SIG-M5 (cell line): ENCODE measurements around the gene OFD1.
"Not testable (repeated sequence)": the region's sequence is repeated elsewhere in the genome, so short reads cannot be mapped to it uniquely, and the experiment has no call there.

Experiments used
- DNase-seq: peaks from one replicate; lab custom pipeline; 2025; lab: John Stamatoyannopoulos, UW

Gene OFD1

DNA sequence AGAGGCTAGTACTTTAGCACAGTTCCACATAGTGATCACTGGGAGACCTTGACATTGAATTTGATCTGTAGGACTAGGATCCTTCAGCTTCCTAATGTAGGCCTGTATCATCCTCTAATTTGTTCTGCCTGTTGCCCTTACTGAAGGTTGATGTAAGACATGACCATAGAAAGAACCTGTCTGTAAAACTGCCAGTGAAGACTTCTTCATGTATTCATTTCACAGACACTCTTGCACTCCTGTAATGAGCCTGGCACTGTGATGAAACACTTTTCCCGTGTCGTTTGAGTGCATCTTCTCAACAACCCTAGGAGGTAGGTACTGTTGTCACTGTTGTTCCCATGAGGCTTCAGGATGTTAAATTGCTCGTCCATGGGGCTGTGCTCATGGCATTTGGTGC is 31.0 kb upstream of the OFD1 start:
- DNase-seq = no peak

DNA sequence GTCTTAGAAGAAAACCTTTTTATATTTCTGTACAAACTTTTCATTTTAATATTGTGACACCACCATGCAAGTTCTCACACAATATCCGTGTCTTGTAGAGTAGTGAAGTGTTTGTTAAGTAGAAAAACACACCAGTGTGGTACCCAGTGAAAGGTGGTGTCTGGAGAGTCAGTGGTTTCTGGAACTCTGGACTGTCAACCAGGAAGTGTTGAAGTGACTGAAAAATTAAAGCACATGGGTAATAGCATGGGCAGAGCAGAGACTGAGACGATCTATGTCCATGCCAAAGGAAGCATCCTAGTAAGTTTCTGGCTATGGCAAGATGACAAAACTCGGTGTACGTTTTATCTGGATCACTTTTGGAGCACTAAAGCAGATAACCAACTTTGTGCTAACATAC is 23.4 kb upstream of the OFD1 start:
- no peak for DNase-seq

DNA sequence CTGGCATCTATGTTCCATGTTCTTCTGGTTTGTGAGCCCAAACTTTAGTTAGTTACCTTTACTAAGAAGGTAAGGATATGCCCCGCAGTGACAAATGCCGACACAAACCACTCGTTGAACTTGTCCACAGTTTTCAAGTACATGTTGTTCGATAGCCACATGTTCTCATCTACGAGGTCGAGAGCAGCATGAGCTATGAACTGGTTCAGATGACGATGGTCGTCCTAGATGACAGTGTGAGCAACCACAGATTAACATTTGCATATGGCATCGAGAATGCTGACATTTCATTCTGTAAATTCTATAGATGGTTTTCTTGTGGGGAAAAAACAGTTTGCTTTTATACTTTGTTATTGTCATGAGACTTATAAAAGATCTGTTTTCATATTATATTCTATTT is 18.1 kb upstream of the OFD1 start:
- DNase-seq = no peak

DNA sequence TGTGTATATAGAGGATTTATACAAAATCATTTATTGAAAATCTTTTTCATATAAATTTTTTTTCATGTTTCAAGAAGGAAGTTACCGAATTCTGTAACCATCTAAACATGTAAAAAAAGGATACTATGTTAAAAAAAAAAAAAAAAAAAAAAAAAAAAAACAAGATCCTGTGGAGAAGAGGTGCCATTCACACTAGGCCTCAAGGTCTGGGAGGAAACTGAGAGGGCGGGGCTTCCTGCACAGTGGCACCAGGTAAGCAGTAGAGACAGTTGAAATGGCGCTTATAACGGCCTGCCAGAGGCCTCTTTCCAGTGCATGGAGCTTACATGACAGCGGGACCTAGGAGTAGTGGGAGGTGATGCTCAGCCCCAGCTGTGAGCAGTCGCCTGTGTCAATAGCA is 17.6 kb upstream of the OFD1 start:
- no peak for DNase-seq

DNA sequence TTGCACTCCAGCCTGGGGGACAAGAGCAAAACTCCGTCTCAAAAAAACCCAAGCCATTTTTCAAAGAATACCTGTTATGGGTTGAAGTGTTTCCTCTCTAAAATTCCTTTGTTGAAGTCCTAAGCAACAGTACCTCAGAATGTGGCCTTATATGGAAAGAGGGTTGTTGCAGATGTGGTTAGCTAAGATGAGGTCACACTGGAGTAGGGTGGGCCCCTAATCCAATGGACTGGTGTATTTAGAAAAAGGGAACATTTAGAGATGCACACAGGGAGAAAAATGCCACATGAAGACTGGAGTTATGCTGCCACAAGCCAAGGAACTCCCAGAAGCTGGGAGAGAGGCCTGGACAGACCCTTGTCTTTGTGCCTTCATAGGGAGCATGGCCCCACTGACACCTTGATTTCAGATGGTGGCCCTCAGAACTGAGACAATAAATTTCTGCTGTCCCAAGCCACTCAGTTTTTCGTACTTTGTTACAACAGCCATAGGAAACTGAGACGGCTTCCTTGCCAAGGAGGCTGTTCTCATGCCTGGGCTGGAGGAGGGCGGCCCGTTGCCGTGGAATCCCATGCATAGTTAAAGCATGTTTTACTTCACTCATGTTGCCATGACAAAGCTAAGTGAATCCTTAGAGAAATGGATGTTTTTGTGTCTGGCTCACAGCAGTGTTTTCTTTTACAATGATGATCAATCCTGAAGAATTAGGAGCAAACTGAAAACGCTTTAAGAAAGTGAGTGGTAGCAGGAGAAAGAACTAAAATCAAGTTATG is 16.7 kb upstream of the OFD1 start:
- no peak for DNase-seq

DNA sequence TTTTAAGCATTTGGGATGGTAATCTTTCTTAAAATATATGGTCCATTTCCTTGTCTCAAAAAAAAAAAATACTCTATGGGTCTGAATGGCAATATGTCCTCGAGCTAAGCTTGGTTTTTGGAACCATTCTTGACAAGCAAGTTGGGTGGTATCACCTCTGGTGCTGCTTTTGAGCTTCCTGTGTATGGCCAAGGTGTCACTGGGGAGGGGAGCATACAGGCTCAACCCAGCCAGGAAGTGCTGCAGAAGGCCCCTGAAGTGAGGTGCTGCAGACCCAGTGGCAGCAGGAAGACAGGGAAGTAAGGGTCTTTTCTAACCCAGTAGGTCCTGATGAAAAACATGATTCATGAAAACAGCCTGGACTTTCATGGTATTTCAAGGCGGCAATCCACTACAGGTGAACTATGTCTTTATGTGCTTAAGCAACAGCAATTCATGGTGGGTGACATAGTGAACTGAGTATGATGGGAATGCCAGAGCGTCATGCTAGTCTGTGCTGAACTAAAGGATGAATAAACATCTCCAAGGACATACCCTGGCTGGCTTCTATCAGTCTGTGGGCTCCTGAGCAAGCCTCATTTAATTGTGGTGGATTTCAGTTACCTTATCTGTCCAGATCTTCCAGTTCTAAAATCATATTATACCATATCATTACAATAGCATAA is 15.2 kb upstream of the OFD1 start:
- DNase-seq = no peak

DNA sequence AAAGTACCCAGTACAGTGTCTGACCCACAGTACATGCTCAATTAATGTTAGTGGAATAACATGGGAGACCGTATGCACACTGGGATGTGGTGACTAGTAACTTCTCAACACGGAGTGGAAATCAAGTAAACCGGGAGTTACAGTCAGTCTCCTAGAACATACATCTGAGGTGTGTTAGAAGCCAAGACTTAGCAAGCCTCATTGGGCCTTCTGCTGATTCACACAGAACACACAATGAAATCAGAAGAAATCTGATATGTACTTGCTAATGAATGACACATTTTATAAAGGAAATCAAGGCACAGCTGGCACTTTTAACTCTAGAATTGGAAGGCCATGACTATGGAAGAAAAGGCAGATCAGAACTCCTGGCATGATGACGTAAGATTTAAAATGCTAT is 13.2 kb upstream of the OFD1 start:
- DNase-seq = no peak

DNA sequence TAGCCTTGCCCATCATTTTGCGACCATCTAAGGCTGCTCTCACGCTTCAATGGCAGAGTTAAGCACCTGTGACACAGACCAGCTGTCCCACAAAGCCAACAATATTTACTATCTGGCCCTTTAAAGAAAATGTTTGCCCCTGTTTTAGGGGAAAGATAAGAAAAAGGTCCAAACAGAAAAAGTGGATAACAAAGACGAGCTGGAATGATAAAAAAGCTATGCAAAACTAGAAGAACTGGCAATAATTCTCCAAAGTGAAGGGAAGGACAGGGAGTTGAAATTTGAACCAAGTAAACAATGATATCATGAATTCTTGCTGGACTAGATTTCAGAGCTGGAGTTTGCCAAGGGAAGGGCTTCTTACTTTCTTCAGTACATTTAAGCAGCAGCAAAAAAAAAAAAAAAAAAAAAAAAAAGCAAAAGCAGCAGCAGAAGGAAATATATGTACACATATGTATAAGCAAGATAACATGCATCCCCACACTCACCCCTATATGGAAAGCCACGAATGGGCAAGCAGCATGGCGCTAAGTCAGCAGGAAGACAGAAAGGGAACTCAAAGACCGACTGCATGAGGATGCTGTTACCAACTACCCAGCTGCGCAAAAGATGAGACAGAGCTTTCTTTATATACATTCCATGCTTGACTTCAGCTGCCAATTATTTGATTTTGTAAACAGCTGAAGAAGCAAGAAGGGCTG is 12.6 kb upstream of the OFD1 start:
- DNase-seq = no peak

DNA sequence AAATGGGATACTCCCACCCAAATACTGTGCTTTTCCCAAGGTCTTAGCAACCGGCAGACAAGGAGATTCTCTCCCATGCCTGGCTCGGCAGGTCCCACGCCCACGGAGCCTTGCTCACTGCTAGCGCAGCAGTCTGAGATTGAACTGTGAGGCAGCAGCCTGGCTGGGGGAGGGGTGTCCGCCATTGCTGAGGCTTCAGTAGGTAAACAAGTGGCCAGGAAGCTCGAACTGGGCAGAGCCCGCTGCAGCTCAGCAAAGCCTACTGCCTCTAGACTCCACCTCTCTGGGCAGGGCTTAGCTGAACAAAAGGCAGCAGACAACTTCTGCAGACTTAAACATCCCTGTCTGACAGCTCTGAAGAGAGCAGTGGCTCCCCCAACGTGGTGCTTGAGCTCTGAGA is 9.7 kb upstream of the OFD1 start:
- not testable (repeated sequence) for DNase-seq

DNA sequence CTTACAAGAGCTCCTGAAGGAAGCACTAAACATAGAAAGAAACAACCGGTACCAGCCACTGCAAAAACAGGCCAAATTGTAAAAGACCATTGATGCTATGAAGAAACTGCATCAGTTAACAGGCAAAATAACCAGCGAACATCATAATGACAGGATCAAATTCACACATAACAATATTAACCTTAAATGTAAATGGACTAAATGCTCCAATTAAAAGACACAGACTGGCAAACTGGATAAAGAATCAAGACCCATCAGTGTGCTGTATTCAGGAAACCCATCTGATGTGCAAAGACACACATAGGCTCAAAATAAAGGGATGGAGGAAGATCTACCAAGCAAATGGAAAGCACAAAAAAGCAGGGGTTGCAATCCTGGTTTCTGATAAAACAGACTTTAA is 8.0 kb upstream of the OFD1 start:
- not testable (repeated sequence) for DNase-seq

DNA sequence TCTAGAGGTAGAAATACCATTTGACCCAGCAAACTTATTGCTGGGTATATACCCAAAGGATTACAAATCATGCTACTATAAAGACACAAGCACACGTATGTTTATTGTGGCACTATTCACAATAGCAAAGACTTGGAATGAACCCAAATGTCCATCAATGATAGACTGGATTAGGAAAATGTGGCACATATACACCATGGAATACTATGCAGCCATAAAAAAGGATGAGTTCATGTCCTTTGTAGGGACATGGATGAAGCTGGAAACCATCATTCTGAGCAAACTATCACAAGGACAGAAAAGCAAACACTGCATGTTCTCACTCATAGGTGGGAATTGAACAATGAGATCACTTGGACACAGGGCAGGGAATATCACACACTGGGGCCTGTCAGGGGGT is 4.0 kb upstream of the OFD1 start:
- DNase-seq = not testable (repeated sequence)

DNA sequence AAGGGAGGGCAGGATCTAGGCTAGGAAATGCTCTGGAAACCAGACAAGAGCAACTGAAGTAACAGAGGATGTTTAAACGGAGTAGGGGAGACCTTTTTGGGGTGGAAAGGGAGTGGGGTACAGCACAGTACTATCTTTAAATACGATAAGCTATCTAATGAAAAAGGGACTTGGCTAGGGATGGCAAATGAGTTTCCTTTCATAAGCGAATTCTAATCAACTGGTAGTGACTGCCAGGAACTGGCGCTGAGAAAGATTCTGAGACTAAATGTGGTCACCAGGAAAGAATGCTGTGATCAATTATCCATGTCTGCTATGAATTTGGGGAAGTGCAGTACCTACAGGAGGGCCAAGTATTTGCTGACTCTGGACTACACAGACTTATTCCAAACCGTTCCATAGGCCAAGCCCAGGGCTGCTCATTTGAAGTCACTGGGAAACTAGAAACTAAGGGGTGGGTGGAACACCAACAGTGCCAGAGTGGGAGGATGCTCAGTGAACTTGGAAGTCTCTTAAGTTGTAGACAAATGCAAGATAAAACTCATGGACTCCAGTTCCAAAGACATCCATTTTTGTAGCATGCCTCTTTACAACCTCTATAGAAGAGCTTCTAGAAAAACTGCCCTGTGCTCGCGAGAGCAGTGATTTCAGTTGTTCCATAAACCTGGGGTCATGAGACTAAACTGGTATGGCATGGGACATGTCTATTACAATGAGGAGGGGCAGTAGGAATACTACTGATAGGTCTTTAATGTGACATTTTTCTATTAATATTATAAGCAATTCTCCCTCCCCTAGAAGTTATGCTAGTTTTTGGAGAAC is 2.1 kb upstream of the OFD1 start:
- no peak for DNase-seq

DNA sequence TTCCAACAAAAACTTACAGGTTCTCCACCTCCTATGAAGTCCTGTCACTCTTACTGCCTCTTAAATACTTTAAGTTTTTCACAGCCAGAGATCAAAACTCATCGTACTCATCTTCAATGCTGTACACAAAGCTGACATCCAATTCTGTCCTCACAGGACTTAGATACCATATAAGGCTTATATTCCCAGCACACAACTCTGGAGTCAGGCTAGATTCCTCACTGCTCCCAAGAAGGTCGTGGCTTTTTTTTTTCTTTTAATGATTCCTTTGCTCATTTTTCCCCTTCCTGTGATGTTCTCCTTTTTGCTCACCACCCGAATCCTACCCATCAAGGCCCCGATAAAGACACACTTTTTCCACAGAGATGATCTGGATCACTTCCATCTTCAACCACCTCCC is 1.0 kb upstream of the OFD1 start:
- no peak for DNase-seq

DNA sequence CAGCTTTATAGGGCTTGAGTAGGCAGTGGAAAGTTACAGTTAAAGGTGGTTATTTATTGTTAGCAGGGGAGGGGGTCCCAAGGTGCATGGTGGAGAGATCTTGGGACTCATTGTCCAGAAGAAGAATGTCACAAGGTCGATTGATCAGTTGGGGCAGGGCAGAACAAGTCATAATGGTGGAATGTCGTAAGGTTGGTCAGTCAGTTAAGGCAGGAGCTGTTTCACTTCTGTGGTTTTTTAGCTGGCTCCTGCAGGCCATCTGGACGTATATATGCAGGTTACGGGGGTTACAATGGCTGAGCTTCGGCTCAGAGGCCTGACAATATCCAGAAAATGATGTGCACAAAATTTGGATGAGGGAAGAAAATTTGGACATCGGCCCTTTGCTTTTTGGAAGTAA is 7.1 kb downstream of the OFD1 start:
- no peak for DNase-seq

DNA sequence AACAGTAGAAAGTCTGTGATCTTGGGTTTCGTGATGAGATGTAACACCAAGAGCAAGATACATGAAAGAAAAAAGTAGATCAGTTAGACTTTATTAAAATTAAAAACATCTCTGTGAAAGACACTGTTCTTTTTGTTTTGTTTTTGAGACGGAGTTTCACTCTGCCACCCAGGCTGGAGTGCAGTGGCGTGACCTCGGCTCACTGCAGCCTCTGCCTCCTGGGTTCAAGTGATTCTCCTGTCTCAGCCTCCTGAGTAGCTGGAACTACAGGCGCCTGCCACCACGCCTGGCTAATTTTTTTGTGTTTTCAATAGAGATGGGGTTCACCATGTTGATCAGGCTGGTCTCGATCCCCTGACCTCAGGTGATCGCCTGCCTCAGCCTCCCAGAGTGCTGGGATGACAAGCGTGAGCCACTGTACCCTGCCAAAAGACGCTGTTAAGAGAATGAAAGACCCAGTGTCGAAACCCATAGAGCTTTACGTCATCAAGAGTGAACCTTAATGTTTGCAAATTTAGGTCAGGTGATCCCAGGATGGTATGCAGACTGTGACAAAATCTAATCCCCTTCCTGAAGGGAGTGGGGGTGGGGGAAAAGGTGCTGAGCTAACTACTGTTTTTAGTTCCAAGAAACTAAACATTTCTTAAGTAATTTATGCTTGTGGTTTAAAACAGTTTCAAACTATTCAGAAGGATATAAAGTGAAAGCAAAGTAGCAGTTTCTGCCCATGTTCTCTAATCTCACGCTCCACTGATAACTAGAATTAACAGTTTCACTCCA is 8.0 kb downstream of the OFD1 start:
- no peak for DNase-seq

DNA sequence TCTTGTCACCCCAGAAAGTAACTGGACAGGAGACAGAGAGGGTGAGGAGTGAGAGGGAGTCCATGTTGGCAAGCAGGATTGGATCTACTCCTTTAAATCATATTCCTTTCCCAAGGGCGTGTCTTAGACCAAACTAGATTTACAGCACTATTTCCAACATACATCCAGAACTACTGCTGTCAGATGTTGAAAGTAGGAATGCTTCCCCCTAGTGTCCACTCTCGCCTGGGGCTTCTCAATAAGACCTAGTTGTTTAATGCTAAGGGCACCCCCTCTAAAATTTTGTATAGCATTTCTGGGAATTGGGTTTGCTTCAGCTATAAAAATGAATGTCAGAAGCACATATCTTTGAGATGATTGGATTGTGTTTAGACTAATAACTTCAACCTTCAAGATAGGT is 13.3 kb downstream of the OFD1 start:
- DNase-seq = no peak

DNA sequence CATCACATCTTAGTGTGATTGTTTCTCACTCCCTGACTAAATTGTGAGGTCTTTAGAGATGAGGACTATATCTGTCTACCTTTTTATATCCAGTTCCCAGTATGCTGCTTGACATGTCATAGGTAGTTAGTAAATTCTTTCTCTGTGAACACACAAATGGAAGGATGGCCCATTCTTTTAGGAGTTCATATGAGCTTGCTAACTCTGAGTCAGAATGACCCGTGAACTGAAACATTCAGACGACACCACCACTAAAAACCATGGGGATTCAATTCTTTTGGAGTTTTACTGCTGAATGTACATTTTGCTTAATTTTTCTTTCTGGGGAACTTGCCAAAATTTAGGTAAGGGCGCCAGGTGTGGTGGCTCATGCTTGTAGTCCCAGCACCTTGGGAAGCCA is 13.9 kb downstream of the OFD1 start:
- no peak for DNase-seq

DNA sequence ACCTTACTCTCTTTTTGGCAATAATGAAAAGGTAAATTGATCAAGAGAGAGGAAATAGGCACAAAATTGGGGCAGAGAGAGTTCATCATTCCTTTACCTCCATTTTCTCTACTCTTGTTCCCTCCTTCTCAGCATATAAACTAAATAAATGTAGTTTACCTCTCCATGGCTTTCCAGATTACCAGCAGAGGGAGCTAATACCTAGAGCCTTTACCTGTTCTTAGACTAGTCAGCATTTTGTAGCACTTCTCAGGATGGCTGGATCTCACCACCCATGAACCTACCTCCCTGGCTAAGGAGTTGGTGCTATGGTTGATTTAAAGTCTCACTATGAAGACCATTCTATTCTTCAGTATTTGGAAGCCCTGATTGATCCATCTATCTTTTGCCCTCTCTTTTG is 15.7 kb downstream of the OFD1 start:
- no peak for DNase-seq

DNA sequence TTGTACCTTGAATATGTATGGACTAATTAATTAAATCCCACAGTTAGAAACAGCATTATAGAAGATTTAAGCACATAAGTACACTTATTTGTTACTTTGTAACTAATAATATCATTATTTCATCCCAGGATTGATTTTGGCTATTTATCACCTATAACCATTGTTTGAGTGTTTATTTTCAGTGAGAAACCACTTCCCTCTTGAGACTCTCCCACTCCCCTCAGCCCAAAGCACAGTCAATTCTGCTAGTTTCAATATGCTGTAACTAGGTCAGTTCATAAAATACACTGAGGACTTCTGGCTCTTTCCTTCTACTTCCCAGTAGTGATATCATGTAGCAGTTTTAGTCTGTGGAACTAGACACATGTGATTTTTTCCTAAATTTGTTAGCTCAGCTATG is 16.3 kb downstream of the OFD1 start:
- DNase-seq = no peak

DNA sequence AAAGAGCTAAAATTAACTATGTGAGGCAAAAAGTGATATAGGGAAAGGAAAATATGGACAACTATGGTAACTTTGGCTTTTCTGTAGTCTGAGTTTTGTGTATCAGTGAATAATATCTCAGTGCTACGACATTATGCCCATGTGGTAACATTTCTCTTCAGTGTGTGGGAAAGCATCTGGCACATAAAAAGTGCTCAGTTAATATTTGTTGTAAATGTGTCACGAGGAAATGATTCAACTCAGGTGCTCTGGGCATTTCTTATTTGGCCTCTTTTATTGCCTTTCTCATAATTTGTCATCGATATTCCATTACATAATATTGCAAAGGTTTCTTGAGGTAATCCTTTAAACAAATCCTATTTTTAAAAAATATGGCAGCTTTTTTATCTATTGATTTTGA is 17.6 kb downstream of the OFD1 start:
- DNase-seq = no peak

DNA sequence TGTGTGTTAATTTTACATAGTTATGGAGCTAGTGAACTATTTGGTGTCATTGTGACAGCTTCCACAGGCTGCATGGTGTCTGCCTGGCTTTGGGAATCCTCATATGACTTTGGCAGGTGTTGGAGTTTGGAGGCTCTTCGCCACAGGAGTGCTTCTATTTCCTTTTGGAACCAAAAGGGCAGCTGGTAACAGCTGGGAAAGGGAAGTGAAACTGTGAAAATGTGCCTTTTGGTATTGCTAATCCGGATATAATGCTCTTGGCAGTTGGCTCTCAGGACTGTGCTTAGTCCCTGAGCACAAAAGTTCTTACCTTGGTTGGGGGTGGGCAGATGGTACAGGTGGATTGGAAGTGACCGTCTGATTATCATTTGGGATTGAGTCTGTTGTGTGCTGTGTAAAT is 18.1 kb downstream of the OFD1 start:
- no peak for DNase-seq

DNA sequence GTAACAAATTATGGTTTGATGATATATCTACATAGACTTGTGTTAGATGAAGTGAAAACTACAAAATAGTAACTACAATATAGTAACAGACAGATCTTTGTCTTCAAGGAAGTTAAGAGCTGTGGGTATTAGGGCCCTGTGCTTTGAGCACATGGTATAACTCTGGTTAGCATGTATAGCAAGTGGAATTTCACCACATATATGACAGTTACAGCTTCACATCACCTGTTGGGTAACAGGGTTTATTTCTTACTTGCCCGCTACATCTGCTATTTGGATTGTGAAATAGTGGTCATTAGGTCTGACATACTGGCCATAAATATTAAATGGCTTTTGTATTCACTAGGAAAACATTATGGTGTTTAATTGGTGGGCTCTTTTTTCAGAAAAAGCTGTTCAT is 20.2 kb downstream of the OFD1 start:
- no peak for DNase-seq
